ENCODE data around the gene EPHB4.

EPHB4 gene

DNA sequence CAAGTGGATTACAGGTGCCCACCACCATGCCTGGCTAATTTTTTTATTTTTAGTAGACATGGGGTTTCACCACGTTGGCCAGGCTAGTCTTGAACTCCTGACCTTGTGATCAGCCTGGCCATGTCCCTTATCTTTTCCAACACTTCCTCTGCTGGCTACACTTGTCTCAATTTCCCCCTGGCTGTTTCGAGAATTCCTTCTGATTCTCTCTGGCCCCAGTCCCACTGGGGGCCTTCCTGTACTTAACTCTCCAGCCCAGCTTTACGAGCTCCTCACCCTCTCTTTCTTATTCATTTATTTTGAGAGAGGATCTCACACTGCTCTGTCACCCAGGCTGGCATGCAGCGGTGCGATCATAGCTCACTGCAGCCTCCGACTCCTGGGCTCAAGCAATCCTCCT is 8.5 kb downstream of the EPHB4 start:
- Histone ChIP-seq H3K36me3 (ENCODE audit: control insufficient read depth in 2 of 2, insufficient read depth in 1 of 2, low read length in 2 of 2) (peaks cover 55 to 78% of the 10 kb centered on the region in 2 experiments), H3K4me1 (ENCODE audit: control insufficient read depth, insufficient read depth, low read length) (no peaks in the 10 kb centered on the region), H3K4me3 (ENCODE audit: low read depth, low read length) (no peak overlapping the region), H3K9me3 (ENCODE audit: control insufficient read depth, insufficient read depth, low read depth, low read length) (no peaks in the 10 kb centered on the region), H3K27ac (ENCODE audit: extremely low read depth, low read depth, low read length) (no peak overlapping the region)
- TF ChIP-seq ZNF121 (tag by site-specific recombination; IDR thresholded peaks at IDR 0.05) = no peak
- TF ChIP-seq, protein P1, sequence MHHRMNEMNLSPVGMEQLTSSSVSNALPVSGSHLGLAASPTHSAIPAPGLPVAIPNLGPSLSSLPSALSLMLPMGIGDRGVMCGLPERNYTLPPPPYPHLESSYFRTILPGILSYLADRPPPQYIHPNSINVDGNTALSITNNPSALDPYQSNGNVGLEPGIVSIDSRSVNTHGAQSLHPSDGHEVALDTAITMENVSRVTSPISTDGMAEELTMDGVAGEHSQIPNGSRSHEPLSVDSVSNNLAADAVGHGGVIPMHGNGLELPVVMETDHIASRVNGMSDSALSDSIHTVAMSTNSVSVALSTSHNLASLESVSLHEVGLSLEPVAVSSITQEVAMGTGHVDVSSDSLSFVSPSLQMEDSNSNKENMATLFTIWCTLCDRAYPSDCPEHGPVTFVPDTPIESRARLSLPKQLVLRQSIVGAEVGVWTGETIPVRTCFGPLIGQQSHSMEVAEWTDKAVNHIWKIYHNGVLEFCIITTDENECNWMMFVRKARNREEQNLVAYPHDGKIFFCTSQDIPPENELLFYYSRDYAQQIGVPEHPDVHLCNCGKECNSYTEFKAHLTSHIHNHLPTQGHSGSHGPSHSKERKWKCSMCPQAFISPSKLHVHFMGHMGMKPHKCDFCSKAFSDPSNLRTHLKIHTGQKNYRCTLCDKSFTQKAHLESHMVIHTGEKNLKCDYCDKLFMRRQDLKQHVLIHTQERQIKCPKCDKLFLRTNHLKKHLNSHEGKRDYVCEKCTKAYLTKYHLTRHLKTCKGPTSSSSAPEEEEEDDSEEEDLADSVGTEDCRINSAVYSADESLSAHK (tag by site-specific recombination; IDR thresholded peaks at IDR 0.05) = peak; percentile 82
- ChIA-PET POLR2A (interaction anchor here (0.5 to 1.6 kb wide), 3 partner anchors 9 to 113 kb away, joined by 3 to 5 read pairs (median 3); partner anchors contain the start of genes EPHB4 and POP7), CTCF (interaction anchor here (0.5 to 0.8 kb wide), 2 partner anchors 15 to 33 kb away, joined by 4 to 5 read pairs; no protein-coding TSS in a partner anchor)

DNA sequence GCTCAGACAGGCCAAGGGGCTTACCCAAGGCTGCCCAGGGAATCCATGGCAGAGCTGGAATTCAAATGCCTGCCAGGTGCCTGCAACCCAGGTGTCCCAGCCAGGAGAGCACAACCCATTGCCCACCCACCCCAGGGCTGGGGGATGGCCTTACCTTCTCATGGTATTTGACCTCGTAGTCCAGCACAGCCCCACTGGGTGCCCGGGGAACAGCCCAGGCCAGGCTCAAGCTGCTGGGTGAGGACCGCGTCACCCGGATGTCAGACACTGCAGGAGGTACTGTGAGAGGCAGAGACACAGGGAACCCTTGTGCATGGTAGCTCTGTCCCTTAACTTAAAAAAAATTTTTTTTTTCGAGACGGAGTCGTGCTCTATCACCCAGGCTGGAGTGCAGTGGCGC is 9.0 kb downstream of the EPHB4 start:
- H3K27ac ChIP-seq (ENCODE audit: extremely low read depth, low read depth, low read length) = no peak overlapping the region
- CTCF ChIA-PET = interaction anchor here (0.6 to 0.8 kb wide), 2 partner anchors 15 to 33 kb away, joined by 4 to 5 read pairs; no protein-coding TSS in a partner anchor
- TF ChIP-seq ZNF530 (tag by site-specific recombination; IDR thresholded peaks at IDR 0.05; ENCODE audit: low read depth) (no peak), ZFP3 (tag by site-specific recombination; IDR thresholded peaks at IDR 0.05; ENCODE audit: low read depth) (no peak), ZNF248 (tag by site-specific recombination; IDR thresholded peaks at IDR 0.05) (no peak), ZNF626 (tag by site-specific recombination; IDR thresholded peaks at IDR 0.05) (no peak), ZBTB17 (tag by site-specific recombination; IDR thresholded peaks at IDR 0.05) (no peak), GFI1B (tag by site-specific recombination; IDR thresholded peaks at IDR 0.05) (no peak), ZNF473 (tag by site-specific recombination; IDR thresholded peaks at IDR 0.05) (no peak), YY1 (tag by site-specific recombination; IDR thresholded peaks at IDR 0.05) (no peak), REPIN1 (tag by site-specific recombination; IDR thresholded peaks at IDR 0.05; ENCODE audit: low read depth) (no peak), ZNF548 (tag by site-specific recombination; IDR thresholded peaks at IDR 0.05) (no peak), ZNF10 (tag by site-specific recombination; IDR thresholded peaks at IDR 0.05) (no peak), SALL2 (tag by site-specific recombination; IDR thresholded peaks at IDR 0.05; ENCODE audit: borderline replicate concordance) (no peak), KLF1 (tag by site-specific recombination; IDR thresholded peaks at IDR 0.05) (no peak), ZNF138 (tag by site-specific recombination; IDR thresholded peaks at IDR 0.05; ENCODE audit: borderline replicate concordance) (no peak), ZFHX2 (tag by site-specific recombination; conservative IDR thresholded peaks at IDR 0.05) (no peak), ZNF24 (tag by site-specific recombination; IDR thresholded peaks at IDR 0.05) (no peak)
- TF ChIP-seq, protein P2, sequence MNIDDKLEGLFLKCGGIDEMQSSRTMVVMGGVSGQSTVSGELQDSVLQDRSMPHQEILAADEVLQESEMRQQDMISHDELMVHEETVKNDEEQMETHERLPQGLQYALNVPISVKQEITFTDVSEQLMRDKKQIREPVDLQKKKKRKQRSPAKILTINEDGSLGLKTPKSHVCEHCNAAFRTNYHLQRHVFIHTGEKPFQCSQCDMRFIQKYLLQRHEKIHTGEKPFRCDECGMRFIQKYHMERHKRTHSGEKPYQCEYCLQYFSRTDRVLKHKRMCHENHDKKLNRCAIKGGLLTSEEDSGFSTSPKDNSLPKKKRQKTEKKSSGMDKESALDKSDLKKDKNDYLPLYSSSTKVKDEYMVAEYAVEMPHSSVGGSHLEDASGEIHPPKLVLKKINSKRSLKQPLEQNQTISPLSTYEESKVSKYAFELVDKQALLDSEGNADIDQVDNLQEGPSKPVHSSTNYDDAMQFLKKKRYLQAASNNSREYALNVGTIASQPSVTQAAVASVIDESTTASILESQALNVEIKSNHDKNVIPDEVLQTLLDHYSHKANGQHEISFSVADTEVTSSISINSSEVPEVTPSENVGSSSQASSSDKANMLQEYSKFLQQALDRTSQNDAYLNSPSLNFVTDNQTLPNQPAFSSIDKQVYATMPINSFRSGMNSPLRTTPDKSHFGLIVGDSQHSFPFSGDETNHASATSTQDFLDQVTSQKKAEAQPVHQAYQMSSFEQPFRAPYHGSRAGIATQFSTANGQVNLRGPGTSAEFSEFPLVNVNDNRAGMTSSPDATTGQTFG (tag by site-specific recombination; IDR thresholded peaks at IDR 0.05; ENCODE audit: borderline replicate concordance) = no peak
- TF ChIP-seq, protein P3, sequence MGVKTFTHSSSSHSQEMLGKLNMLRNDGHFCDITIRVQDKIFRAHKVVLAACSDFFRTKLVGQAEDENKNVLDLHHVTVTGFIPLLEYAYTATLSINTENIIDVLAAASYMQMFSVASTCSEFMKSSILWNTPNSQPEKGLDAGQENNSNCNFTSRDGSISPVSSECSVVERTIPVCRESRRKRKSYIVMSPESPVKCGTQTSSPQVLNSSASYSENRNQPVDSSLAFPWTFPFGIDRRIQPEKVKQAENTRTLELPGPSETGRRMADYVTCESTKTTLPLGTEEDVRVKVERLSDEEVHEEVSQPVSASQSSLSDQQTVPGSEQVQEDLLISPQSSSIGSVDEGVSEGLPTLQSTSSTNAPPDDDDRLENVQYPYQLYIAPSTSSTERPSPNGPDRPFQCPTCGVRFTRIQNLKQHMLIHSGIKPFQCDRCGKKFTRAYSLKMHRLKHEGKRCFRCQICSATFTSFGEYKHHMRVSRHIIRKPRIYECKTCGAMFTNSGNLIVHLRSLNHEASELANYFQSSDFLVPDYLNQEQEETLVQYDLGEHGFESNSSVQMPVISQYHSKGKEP (tag by site-specific recombination; IDR thresholded peaks at IDR 0.05) = no peak
- TF ChIP-seq, protein P4, sequence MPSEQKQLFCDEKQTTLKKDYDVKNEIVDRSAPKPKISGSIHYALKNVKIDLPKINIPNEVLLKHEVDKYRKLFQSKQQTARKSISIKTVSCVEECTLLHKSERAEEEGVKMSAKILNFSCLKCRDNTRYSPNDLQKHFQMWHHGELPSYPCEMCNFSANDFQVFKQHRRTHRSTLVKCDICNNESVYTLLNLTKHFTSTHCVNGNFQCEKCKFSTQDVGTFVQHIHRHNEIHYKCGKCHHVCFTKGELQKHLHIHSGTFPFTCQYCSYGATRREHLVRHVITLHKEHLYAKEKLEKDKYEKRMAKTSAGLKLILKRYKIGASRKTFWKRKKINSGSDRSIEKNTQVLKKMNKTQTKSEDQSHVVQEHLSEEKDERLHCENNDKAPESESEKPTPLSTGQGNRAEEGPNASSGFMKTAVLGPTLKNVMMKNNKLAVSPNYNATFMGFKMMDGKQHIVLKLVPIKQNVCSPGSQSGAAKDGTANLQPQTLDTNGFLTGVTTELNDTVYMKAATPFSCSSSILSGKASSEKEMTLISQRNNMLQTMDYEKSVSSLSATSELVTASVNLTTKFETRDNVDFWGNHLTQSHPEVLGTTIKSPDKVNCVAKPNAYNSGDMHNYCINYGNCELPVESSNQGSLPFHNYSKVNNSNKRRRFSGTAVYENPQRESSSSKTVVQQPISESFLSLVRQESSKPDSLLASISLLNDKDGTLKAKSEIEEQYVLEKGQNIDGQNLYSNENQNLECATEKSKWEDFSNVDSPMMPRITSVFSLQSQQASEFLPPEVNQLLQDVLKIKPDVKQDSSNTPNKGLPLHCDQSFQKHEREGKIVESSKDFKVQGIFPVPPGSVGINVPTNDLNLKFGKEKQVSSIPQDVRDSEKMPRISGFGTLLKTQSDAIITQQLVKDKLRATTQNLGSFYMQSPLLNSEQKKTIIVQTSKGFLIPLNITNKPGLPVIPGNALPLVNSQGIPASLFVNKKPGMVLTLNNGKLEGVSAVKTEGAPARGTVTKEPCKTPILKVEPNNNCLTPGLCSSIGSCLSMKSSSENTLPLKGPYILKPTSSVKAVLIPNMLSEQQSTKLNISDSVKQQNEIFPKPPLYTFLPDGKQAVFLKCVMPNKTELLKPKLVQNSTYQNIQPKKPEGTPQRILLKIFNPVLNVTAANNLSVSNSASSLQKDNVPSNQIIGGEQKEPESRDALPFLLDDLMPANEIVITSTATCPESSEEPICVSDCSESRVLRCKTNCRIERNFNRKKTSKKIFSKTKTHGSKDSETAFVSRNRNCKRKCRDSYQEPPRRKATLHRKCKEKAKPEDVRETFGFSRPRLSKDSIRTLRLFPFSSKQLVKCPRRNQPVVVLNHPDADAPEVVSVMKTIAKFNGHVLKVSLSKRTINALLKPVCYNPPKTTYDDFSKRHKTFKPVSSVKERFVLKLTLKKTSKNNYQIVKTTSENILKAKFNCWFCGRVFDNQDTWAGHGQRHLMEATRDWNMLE (tag by site-specific recombination; conservative IDR thresholded peaks at IDR 0.05; ENCODE audit: low read depth) = no peak
- no peak overlapping the region for H3K4me3 ChIP-seq (ENCODE audit: low read depth, low read length)
- no peaks in the 10 kb centered on the region for H3K9me3 ChIP-seq (ENCODE audit: control insufficient read depth, insufficient read depth, low read depth, low read length)
- H3K4me1 ChIP-seq (ENCODE audit: control insufficient read depth, insufficient read depth, low read length) = no peaks in the 10 kb centered on the region
- POLR2A ChIA-PET = interaction anchor here (0.5 to 1.6 kb wide), 3 partner anchors 9 to 112 kb away, joined by 3 to 5 read pairs (median 3); partner anchors contain the start of genes EPHB4 and POP7
- H3K36me3 ChIP-seq (ENCODE audit: control insufficient read depth in 2 of 2, insufficient read depth in 1 of 2, low read length in 2 of 2) = peaks cover 58 to 78% of the 10 kb centered on the region in 2 experiments
